ENCODE results near the gene EIF4A3.

EIF4A3 gene

DNA sequence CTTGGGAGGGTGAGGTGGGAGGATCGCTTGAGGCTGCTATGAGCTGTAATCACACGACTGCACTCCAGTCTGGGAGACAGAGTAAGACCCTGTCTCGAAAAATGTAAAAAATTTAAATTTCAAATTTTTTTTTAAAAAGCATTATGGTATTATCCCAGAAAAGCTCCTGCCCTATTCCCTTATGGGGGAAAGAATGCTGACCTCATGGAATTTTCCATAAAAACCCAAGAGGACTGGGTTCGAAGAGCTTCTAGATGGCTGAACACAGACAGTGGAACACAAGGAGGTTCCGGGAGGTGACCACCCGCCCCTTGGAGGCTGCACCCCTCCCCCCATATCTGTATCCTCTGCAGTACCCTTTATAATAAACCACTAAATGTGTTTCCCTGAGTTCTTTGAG lies 4.0 kb downstream of the EIF4A3 start:
- no peak for TF ChIP-seq CTCF (IDR thresholded peaks at IDR 0.05)

DNA sequence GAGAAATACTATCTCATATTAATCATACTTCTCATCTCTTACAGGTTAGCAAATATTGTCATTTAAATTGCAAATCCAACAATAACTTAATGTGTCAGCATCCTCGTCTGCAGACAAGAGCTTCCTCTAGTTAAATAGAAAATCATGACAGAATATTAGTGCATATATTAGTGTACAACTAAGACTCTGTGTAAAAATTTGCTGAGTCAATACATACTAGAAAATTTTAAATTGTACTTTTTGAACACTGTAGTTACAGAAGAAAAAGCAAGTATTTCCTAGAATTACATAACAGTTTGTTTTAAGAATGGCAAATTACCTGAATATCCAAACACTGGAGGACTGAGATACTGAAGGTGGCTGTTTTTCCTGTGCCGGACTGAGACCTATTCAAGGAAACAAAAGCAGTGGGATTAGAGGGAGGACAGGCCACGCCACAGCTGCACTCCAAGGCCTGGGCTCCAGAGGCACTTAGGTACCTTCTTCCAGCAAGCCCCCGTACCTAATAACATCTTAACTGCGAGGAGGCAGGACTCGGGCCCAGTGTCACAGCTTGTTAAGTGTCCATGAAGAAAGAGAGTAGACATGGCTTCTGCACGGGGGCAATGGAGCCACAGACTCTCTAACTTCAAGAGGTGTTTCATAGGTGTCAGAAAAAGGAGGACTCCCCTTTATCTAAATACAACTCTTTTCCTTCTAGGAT lies 5.3 kb downstream of the EIF4A3 start:
- TF ChIP-seq CTCF (IDR thresholded peaks at IDR 0.05), result no peak

- no peak for TF ChIP-seq CTCF (IDR thresholded peaks at IDR 0.05)
Measured at GRCh38 chr17:80138856-80139426, 8.0 kb downstream of the EIF4A3 start.

GRCh38 chr17:80137131-80137530 lies 9.8 kb downstream of the EIF4A3 start:
- TF ChIP-seq CTCF (IDR thresholded peaks at IDR 0.05), result no peak

GRCh38 chr17:80133626-80133970 lies 13.3 kb downstream of the EIF4A3 start:
- TF ChIP-seq CTCF (IDR thresholded peaks at IDR 0.05), result no peak

DNA sequence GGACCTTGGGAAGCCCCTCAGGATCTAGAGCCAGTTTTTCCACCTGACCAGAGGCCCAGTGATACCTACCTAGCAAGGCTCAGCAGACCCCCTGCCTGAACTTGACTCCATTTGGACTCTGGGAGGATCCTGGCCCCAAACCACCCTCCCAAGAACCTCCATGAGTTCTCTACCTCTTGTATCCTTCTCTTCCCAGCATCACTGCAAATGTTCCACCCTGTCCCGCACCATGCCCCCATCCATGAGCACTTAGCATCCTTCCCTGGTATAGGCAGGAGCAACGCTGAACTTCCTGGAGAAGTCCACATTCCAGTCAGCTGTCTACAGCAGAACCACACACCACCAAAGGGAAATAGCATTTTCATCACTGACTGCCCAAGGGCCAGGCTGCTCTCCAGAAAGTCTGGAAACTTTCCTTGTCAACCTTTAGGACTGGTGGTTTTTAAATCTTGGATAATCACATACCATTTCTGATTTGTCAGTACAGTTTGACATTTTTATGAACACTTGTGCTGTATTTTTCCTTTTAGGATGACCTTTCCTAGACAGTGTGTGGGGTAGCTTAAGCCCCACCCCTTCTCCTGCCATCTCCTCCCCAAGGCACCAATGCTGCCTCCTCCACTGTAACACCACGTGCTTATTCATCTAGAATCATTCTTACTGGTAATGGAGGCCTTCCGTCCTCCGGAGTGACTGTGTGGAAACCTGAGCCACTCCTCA lies 13.9 kb downstream of the EIF4A3 start:
- no peak for TF ChIP-seq CTCF (IDR thresholded peaks at IDR 0.05)

- no peak for TF ChIP-seq CTCF (IDR thresholded peaks at IDR 0.05)
Measured at GRCh38 chr17:80130992-80131391, 15.9 kb downstream of the EIF4A3 start.

Measured in LNCAP (cell line).